Mesendoderm (in vitro differentiated cells): ENCODE data around the gene MSMB.

Source experiments
- DNase-seq: peaks from one replicate; pipeline ENCODE4 v3.0.0; 2013
- H2AK5ac ChIP-seq: 2 replicates; pipeline ENCODE4 v1.6.1; 2013; ENCODE audit warnings: low read length, inconsistent platforms
- H2BK120ac ChIP-seq: 2 replicates; pipeline ENCODE4 v1.6.1; 2013; ENCODE audit warnings: low read depth, mild to moderate bottlenecking, low read length, moderate library complexity, mixed read lengths
- H2BK15ac ChIP-seq: replicated peaks from 2 replicates; pipeline ENCODE4 v1.6.1; 2013; ENCODE audit warnings: low read depth, mild to moderate bottlenecking, moderate library complexity
- H2BK5ac ChIP-seq: 2 replicates; pipeline ENCODE4 v1.6.1; 2013; ENCODE audit warnings: low read length, inconsistent platforms
- H3K18ac ChIP-seq: 2 replicates; pipeline ENCODE4 v1.6.1; 2013; ENCODE audit warnings: mild to moderate bottlenecking, low read length, mixed read lengths
- H3K23ac ChIP-seq: one replicate; pipeline ENCODE4 v1.6.1; 2013; ENCODE audit warnings: low read length
- H3K27ac ChIP-seq: 2 replicates; pipeline ENCODE4 v1.5.1; 2013; ENCODE audit warnings: low read depth, mild to moderate bottlenecking, inconsistent platforms, low read length, moderate library complexity
- H3K27me3 ChIP-seq: 2 replicates; pipeline ENCODE4 v1.6.1; 2013; ENCODE audit warnings: low read length, control low read depth, mild to moderate bottlenecking, inconsistent platforms; ENCODE audit not compliant: insufficient read depth, poor library complexity
- H3K36me3 ChIP-seq: 2 replicates; pipeline ENCODE4 v1.6.1; 2013; ENCODE audit warnings: low read length, inconsistent platforms; ENCODE audit not compliant: control insufficient read depth, insufficient read depth
- H3K4ac ChIP-seq: one replicate; pipeline ENCODE4 v1.6.1; 2013; ENCODE audit warnings: low read depth, mild to moderate bottlenecking, low read length, moderate library complexity
- H3K4me1 ChIP-seq: 2 replicates; pipeline ENCODE4 v1.6.1; 2013; ENCODE audit warnings: low read depth, low read length, inconsistent platforms; ENCODE audit not compliant: control insufficient read depth
- H3K4me2 ChIP-seq: 2 replicates; pipeline ENCODE4 v1.6.1; 2013; ENCODE audit warnings: low read length
- H3K4me3 ChIP-seq: 2 replicates; pipeline ENCODE4 v1.5.1; 2013; ENCODE audit warnings: mild to moderate bottlenecking, low read length
- H3K56ac ChIP-seq: one replicate; pipeline ENCODE4 v1.6.1; 2013; ENCODE audit warnings: low read length
- H3K79me1 ChIP-seq: 2 replicates; pipeline ENCODE4 v1.6.1; 2013; ENCODE audit warnings: low read length, inconsistent platforms
- H3K79me2 ChIP-seq: 2 replicates; pipeline ENCODE4 v1.6.1; 2013; ENCODE audit warnings: mild to moderate bottlenecking, low read length; ENCODE audit not compliant: control insufficient read depth, insufficient read depth
- H3K9ac ChIP-seq: 2 replicates; pipeline ENCODE4 v1.6.1; 2013; ENCODE audit warnings: low read length, inconsistent platforms
- H4K5ac ChIP-seq: one replicate; pipeline ENCODE4 v1.6.1; 2013; ENCODE audit warnings: low read length
- H4K8ac ChIP-seq: one replicate; pipeline ENCODE4 v1.6.1; 2013; ENCODE audit warnings: low read depth, mild to moderate bottlenecking, control low read depth, low read length, moderate library complexity
- whole genome bisulfite sequencing: extraction: QIAGEN DNeasy Blood & Tissue Kit; methylation state at CpG from one replicate; pipeline ENCODE4 v1.1.7; 2013; ENCODE audit warnings: low lambda C conversion rate, missing lambda C conversion rate; ENCODE audit not compliant: insufficient coverage; ENCODE audit errors: extremely low coverage; 5-methylcytosine and 5-hydroxymethylcytosine counted together

The MSMB gene

DNA sequence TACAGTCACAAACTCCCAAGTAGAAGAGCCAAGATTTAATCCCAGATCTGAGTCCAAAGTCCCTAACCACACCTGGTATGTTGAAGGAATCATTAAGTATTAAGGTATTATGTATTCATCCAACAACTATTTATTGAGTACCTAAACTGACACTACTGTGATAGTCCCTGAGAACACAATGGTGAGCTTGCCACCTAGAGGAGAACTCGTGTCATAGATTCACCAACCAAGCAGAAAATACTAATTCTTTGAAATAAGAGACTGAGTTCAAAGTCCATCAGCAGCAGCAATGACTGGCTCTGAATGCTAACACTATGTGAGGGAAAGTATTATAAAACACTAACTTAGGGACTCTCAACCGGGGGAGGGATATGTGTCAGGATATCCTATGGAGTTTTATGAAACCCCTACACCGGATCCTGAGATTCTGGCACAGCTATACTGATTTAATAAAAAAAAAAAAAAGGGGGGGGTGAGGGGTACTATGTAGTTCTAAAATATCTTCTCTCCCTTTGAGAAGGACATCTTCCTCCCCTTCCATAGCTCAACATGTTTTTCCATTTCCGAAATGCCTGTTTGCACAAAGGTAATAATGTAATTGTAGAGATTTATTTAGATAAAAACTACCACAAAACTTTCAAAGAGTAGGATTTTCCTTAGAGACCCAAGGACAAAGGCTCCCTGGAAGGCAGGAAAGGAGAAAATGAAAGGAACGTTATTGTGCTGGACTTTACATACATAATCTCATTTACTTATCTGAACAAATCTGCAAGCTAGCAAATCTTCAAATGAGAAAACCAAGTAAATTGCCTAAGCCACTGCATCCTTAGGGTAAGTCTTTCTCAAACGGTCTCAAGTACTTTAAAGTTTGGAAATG is 17.2 kb downstream of the MSMB start:
- H3K18ac ChIP-seq = no peak overlapping the region
- no peak overlapping the region for H3K27ac ChIP-seq
- peaks cover 17% of the 10 kb centered on the region for H3K79me1 ChIP-seq
- H3K23ac ChIP-seq = no peak overlapping the region
- H4K5ac ChIP-seq = no peak overlapping the region
- no CpG with 5 or more reads among the region's 6 CpGs for WGBS
- H3K4me2 ChIP-seq = peak overlapping the region; percentile 53
- DNase-seq = peak; percentile 73
- peak overlapping the region; percentile 89 for H3K9ac ChIP-seq
- no peak overlapping the region for H3K4me3 ChIP-seq
- no peak overlapping the region for H3K4ac ChIP-seq
- H4K8ac ChIP-seq = no peak overlapping the region
- H2AK5ac ChIP-seq = no peak overlapping the region
- H3K27me3 ChIP-seq = no peaks in the 10 kb centered on the region
- no peak overlapping the region for H2BK5ac ChIP-seq
- H3K79me2 ChIP-seq = peaks cover 41% of the 10 kb centered on the region
- H3K4me1 ChIP-seq = peaks cover 11% of the 10 kb centered on the region
- H2BK15ac ChIP-seq = no peak overlapping the region
- no peaks in the 10 kb centered on the region for H3K36me3 ChIP-seq
- H2BK120ac ChIP-seq = no peak overlapping the region
- peak overlapping the region; percentile 91 for H3K56ac ChIP-seq

GRCh38 chr10:46026106-46026505 is 20.0 kb downstream of the MSMB start:
- no peak overlapping the region for H3K56ac ChIP-seq
- peaks cover 19% of the 10 kb centered on the region for H3K79me1 ChIP-seq

GRCh38 chr10:46025406-46025805 is 20.7 kb downstream of the MSMB start:
- H3K9ac ChIP-seq = peak overlapping the region; percentile 22
- H3K79me1 ChIP-seq = peaks cover 19% of the 10 kb centered on the region
- no peaks in the 10 kb centered on the region for H3K36me3 ChIP-seq
- H2BK120ac ChIP-seq = no peak overlapping the region
- H2BK15ac ChIP-seq = no peak overlapping the region
- no peak overlapping the region for H3K4ac ChIP-seq
- no peak overlapping the region for H3K23ac ChIP-seq
- H3K18ac ChIP-seq = no peak overlapping the region
- no peak overlapping the region for H3K27ac ChIP-seq
- H2BK5ac ChIP-seq = no peak overlapping the region
- H3K4me2 ChIP-seq = no peak overlapping the region
- WGBS = no CpG with 5 or more reads among the region's 2 CpGs
- H3K56ac ChIP-seq = peak overlapping the region; percentile 56
- no peak overlapping the region for H3K4me3 ChIP-seq
- H3K27me3 ChIP-seq = no peaks in the 10 kb centered on the region
- H4K5ac ChIP-seq = no peak overlapping the region
- H3K79me2 ChIP-seq = peaks cover 58% of the 10 kb centered on the region
- H3K4me1 ChIP-seq = peaks cover 7% of the 10 kb centered on the region
- H4K8ac ChIP-seq = no peak overlapping the region
- no peak overlapping the region for H2AK5ac ChIP-seq
- no peak for DNase-seq

More at GRCh38 chr10:46026106-46026505, 20.0 kb downstream of the MSMB start:
- H3K4me3 ChIP-seq = no peak overlapping the region
- H4K5ac ChIP-seq = no peak overlapping the region
- H3K23ac ChIP-seq = no peak overlapping the region
- no peak overlapping the region for H3K18ac ChIP-seq
- H2BK15ac ChIP-seq = no peak overlapping the region
- H3K4ac ChIP-seq = no peak overlapping the region
- peaks cover 54% of the 10 kb centered on the region for H3K79me2 ChIP-seq
- H3K36me3 ChIP-seq = no peaks in the 10 kb centered on the region
- H3K4me2 ChIP-seq = no peak overlapping the region
- no peak overlapping the region for H2BK120ac ChIP-seq
- H2AK5ac ChIP-seq = no peak overlapping the region
- H3K4me1 ChIP-seq = peaks cover 7% of the 10 kb centered on the region
- no peak overlapping the region for H2BK5ac ChIP-seq
- no peak for DNase-seq
- H3K9ac ChIP-seq = no peak overlapping the region
- no peaks in the 10 kb centered on the region for H3K27me3 ChIP-seq
- no peak overlapping the region for H4K8ac ChIP-seq
- H3K27ac ChIP-seq = no peak overlapping the region

- Histone ChIP-seq H3K79me1 (peaks cover 20% of the 10 kb centered on the region), H3K4ac (no peak overlapping the region), H2BK15ac (no peak overlapping the region), H3K23ac (no peak overlapping the region), H2BK5ac (no peak overlapping the region), H3K36me3 (no peaks in the 10 kb centered on the region), H3K9ac (no peak overlapping the region), H3K27ac (no peak overlapping the region), H4K5ac (no peak overlapping the region), H3K4me1 (peaks cover 7% of the 10 kb centered on the region), H3K18ac (no peak overlapping the region), H3K27me3 (no peaks in the 10 kb centered on the region), H3K56ac (no peak overlapping the region), H3K4me3 (no peak overlapping the region), H2AK5ac (no peak overlapping the region), H3K79me2 (peaks cover 62% of the 10 kb centered on the region), H4K8ac (no peak overlapping the region), H3K4me2 (no peak overlapping the region), H2BK120ac (no peak overlapping the region)
- no peak for DNase-seq
Observed at GRCh38 chr10:46024948-46025347, 21.1 kb downstream of the MSMB start.

- peak overlapping the region; percentile 63 for H3K4me3 ChIP-seq
- H3K27ac ChIP-seq = peak overlapping the region; percentile 29
- H3K79me2 ChIP-seq = peaks cover 68% of the 10 kb centered on the region
- H2BK15ac ChIP-seq = no peak overlapping the region
- peak overlapping the region; percentile 91 for H3K23ac ChIP-seq
- no peak overlapping the region for H4K5ac ChIP-seq
- no peak overlapping the region for H2BK120ac ChIP-seq
- peak overlapping the region; percentile 86 for H3K4me2 ChIP-seq
- no peak overlapping the region for H2AK5ac ChIP-seq
- no CpG with 5 or more reads among the region's 49 CpGs for WGBS
- peak overlapping the region; percentile 90 for H3K56ac ChIP-seq
- H3K9ac ChIP-seq = peak overlapping the region; percentile 90
- no peaks in the 10 kb centered on the region for H3K36me3 ChIP-seq
- peak overlapping the region; percentile 69 for H3K18ac ChIP-seq
- peaks cover 26% of the 10 kb centered on the region for H3K79me1 ChIP-seq
- DNase-seq = peak; percentile 94
- no peak overlapping the region for H2BK5ac ChIP-seq
- no peaks in the 10 kb centered on the region for H3K27me3 ChIP-seq
- peaks cover 4% of the 10 kb centered on the region for H3K4me1 ChIP-seq
- H4K8ac ChIP-seq = no peak overlapping the region
- H3K4ac ChIP-seq = no peak overlapping the region
Observed at GRCh38 chr10:46022978-46023702, 22.9 kb downstream of the MSMB start.
